CD4-positive, alpha-beta T cell treated with Interleukin-4 for 4 hours (primary cell): ENCODE measurements around the gene GNAT1.
"Not testable (repeated sequence)": the region's sequence is repeated elsewhere in the genome, so short reads cannot be mapped to it uniquely, and the experiment has no call there.

Experiments used
- DNase-seq: peaks from one replicate; pipeline ENCODE4 v3.0.0-alpha.2; 2020

GNAT1 gene

GRCh38 chr3:50224639-50225038, 33.2 kb downstream of the GNAT1 start:
- DNase-seq, result no peak

DNA sequence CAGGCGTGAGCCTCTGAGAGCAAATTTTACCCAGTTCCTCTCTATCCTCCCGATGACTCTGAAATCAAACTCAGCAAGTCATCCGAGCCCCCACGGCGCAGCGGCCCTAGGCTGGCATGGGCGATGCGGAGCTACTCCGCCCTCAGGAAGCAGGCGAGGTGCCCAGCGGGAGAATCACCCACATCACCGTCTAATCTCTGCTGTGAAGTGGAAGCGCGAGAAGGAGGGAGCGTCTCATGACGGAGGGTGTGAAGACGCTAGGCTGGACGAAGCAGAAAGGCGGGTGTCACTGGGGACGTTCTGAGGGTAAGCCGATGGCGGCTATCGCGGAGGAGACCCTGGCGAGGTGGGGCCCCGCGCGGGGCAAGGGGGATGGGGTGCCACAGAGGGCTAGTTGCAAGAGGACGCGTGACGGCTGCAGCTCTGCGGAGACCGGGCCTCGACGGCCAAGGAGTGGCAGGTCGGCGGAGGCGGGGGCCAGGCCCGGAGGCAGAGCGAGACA, 35.5 kb downstream of the GNAT1 start:
- no peak for DNase-seq

GRCh38 chr3:50227390-50228183, 36.2 kb downstream of the GNAT1 start:
- peak; percentile 92 for DNase-seq

DNA sequence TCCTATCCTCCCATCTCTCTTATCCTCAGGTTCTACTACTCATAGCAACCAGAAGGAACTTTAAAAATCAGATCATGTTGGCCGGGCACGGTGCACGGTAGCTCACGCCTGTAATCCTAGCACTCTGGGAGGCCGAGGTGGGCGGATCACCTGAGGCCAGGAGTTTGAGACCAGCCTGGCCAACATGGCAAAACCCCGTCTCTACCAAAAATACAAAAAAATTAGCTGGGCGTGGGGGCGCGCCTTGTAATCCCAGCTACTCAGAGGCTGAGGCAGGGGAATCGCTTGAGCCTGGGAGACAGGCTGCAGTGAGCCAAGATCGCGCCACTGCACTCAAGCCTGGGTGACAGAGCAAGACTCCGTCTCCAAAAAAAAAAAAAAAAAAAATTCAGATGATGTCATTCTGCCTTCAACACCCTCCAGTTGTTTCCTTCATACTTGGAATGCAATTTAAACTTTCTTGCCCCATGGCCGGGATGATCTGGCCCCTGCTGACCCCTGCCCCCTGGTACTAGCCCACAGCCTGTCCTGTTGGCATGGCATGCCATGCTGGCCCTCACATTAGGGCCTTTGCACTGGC, 36.9 kb downstream of the GNAT1 start:
- not testable (repeated sequence) for DNase-seq

DNA sequence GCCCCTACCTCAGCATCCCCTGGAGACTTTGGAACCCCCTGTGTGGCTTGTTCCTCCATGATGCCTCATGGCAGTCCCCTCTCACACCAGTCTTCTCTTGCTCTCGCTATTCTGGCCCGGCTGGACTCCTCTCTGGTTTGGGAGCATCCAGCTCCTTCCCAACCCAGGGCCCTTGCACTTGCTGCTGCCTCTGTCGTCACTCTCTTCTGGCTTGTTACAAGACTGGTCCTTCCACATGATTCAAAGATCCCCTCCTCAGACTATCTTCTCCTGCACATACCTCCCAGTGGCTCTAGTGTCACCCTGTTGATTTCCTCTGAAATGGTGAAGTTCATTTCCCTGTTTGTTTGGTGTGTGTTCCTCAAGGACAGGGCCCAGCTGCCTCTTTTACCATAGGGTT, 38.1 kb downstream of the GNAT1 start:
- DNase-seq, result no peak

- DNase-seq, result no peak
These were observed 38.8 kb downstream of the GNAT1 start for GRCh38 chr3:50230104-50230793.

GRCh38 chr3:50230794-50231125, 39.4 kb downstream of the GNAT1 start:
- no peak for DNase-seq

- no peak for DNase-seq
These were observed 40.2 kb downstream of the GNAT1 start for GRCh38 chr3:50231581-50231980.

- no peak for DNase-seq
These were observed 40.9 kb downstream of the GNAT1 start for GRCh38 chr3:50232303-50232702.

GRCh38 chr3:50233176-50233575, 41.8 kb downstream of the GNAT1 start:
- DNase-seq, result no peak

DNA sequence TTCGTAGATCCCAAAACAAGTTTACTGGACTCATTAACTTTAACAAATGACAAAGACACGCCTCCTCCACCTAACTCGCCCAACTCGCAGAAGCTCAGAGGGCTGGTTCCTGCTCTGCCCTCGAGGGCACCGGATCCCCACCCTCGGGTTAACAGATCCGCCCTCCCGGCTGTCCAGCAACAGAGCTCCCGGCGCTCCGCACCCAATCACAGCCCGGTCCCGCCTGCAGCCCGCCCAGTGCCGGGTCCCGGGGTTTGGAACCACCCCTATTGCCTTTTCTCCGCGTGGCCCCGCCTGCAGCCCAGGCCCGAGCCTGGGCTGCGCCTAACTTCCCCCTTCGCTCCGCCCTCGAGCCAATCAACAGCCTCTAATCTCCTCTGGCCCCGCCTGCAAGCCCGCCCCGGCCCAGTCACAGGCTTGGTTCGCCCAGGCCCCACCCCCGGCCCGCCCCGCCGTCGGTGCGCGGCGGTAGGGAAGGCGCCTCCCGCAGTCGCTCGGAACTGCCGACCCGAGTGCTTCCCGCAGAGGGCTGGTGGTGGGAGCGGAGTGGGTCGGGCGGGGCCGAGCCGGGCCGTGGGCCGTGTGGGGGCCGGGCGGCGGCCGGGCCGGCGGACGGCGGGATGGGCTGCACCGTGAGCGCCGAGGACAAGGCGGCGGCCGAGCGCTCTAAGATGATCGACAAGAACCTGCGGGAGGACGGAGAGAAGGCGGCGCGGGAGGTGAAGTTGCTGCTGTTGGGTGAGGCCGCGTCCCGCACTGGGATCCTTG, 44.5 kb downstream of the GNAT1 start, which contains the start of gene GNAI2:
Gene GNAI2, plus strand, starts transcription at position 489 of the 768 bp plus-strand sequence. Its CDS starts 132 bp downstream, at position 621.
- DNase-seq, result peak; percentile 99

DNA sequence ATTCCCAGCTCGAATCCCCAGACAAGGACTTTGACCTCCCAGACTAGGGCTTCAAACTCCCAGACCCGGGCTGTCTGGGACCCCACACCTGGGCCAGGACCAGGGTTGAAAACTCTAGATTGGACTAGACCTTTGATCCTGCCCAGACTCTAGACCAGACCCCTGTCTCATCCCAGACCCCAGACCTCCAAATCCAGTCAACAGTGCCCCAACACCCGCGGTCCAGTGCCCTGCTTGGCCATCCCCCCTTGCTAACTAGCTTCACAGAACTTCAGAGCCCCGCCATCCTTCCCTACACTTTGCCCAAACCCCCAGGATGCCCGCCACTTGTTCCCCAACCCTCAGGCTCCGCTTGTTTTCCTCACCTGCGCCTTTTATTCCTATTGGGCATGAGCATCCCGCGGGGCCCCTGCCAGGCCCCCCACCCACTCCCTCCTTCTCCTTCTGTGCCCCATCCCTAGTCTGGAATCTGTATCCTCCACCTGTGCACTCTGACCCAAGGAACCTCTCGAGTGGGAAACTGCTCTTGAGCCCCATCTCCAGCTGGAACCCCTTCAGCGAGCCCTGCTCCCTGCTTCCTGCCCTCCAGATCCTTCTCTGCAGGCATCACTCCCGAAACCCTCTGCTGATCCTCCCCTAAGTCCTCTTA, 45.2 kb downstream of the GNAT1 start:
- DNase-seq, result no peak

GRCh38 chr3:50237133-50237651, 45.8 kb downstream of the GNAT1 start:
- no peak for DNase-seq

DNA sequence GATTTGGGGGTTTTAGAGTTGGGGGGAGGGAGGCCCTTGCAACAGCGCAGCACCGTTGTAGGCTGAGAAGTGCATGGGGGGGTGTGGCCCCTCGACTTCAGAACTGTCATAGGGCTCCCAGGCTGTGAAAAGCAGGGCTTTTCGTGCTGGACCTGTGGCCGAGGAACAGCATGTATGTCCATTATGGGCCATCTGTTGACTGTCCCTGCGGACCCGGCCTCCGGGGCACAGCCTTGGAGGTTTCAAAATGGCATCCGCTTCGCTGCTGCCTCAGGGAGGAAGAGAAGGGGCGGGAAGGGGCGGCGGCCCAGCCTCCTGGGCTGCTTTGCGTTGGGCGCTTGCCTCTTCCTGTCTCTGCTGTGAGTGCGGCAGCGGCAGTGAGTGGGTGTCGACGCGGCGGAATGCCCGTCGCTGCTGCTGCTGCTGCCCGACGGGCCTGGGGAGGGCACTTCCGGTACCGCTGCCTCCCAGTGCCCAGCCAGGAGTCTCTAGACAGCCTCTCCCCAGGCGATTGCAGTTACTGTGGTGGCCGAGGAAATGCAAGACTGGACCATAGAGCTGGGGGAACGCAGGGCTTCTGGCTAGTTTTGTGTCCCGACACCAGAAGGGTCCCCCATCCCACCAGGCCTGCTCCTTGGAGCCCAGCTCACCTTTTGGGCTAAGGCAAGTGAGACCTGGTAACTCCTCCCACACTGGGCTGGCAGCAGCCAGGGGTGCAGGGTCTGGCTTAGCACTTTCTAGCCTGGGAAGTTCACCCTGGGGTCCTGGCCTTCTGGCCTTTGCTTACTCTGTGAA, 46.5 kb downstream of the GNAT1 start:
- peak; percentile 85 for DNase-seq

GRCh38 chr3:50238549-50239026, 47.2 kb downstream of the GNAT1 start:
- DNase-seq, result no peak

DNA sequence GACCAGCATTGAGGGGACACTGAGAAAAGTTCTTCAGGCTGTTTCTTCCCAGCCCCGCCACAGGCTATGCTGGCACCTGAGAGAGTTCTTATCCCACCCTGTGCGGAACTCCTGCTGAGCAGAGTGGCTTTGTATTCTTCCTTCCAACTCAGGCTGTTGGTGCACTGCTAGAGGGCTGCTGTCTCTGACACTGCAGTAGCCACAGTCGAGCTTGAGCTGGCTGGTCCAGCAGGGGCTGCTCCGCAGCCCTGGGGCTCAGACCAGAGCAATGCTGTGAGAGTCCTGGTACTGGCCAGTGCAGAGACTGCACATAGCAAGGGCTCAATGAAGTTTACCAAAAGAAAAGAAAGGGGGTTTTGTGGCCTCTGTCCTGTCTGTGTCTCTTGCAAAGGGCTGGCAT, 48.2 kb downstream of the GNAT1 start:
- no peak for DNase-seq

DNA sequence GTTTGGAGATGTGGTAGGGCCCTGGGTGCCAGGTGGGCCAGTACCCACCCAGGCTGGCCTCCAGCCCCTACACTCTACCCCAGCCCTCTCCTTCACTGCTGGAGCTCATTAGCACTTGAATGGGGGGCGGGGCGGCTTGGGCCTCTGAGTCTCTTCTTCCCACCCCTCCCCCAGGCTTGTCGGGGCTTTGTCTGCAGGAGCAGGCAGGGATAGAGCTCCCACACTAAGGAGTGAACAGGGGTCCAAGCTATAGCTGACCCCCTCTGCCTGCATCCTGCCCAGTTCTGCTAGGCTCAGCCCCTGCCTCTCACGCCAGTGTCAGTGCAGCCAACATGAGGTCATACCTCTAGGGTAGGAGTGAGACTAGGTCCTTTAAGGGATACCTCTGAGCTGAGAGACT, 49.8 kb downstream of the GNAT1 start:
- DNase-seq, result no peak

GRCh38 chr3:50241713-50242380, 50.4 kb downstream of the GNAT1 start:
- no peak for DNase-seq

- DNase-seq, result peak; percentile 41
These were observed 51.0 kb downstream of the GNAT1 start for GRCh38 chr3:50242381-50242770.

DNA sequence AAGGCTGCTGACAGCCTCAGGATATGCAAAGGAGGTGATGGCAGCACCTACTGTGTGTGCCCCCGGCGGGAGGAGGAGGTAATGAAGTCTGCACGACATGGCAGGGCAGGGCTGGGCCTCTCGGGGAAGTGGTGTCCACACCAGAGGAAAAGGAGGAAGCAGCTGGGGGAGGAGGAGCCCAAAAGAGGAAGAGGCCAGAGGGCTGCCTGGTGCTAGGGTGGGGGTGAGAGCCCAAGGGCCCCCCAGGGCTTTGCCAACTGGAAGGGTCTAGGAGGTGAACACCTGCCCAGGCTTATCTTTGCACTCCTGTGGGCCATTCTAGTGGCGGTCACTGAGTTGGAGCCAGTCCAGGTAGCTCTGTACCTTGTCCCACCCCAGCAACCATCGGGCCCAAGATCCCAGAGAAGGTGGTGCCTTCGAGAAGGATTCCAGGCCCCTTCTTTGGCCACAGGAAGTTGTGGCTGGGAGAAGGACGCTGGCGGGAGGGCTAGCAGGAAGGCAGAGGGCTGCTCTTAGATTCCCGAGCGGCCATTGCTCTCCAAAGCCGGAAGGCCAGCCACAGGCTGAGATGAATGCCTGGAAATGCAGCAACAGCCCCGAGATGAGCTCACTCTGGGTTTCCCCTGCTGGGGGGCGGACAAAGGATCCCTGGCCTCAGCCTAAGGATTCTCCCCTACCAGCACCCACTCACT, 51.6 kb downstream of the GNAT1 start:
- peak; percentile 33 for DNase-seq
